ENCODE results near the gene RARB.

RARB gene

GRCh38 chr3:25427942-25428788, at the start of gene RARB:
Gene RARB (plus strand): TSS chr3:25428263. CDS start chr3:25428732, 469 bp downstream.
- DNase-seq = peak; percentile 73

DNA sequence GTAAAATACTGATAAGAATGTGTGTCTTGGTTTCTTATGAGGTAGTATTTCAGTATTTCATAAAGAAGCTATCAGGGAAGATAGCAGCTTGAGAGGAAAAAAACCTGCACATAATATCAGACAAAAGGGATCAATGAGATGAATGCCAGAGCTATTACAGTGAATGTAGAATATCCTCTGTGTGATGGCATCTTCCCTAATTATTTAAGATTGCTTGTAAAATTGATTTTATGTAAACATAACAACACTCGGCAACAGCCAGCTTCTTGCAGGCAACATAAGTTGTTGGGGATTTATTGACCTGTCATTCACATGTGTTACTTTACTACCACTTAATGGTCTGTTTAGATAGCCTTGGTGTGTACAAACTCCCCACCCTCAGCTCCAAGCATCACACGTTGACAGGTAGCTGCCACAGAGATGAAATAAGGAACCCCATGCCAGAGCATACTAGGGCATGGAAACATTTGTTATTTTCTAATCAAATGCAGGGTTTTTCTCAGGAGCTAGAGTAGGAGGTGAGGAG, 49.2 kb upstream of the RARB start:
- no peak for DNase-seq

- DNase-seq = no peak
Measured at GRCh38 chr3:25380222-25380739, 47.8 kb upstream of the RARB start.

- no peak for DNase-seq
Measured at GRCh38 chr3:25381083-25381482, 47.0 kb upstream of the RARB start.

GRCh38 chr3:25384471-25384870, 43.6 kb upstream of the RARB start:
- DNase-seq = no peak

DNA sequence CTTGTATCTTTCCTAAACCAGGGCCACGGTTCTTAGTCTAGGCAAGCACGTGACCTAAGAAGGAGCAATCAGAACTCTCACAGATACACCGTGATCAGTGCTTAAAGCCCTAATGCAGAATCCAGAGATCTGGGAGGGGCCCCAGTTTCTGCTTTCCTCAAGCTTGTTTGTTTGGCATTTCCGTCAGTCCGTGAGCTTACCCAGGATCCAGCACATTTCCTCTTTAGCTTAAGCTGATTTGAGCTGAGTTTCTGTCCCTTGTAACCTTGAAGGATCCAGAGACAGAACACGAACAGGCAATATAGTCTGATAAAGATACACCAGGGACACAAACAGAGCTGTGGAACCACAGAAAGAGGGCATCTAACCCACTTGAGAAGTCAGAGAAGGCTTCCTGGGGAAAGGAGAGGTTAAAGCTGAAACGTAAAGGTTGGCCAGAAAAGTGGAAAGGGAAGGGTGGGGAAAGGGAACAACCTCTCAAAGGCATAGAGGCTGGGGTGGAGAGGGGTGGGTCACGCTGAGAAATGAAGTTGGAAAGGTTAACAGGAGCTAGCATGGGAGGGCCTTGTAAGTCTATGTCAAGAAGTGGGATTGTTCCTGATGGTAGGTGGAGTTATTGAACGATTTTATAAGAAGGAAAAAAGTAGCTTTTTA, 42.1 kb upstream of the RARB start:
- DNase-seq = no peak

GRCh38 chr3:25386686-25387255, 41.3 kb upstream of the RARB start:
- no peak for DNase-seq

- no peak for DNase-seq
Measured at GRCh38 chr3:25390605-25391004, 37.5 kb upstream of the RARB start.

DNA sequence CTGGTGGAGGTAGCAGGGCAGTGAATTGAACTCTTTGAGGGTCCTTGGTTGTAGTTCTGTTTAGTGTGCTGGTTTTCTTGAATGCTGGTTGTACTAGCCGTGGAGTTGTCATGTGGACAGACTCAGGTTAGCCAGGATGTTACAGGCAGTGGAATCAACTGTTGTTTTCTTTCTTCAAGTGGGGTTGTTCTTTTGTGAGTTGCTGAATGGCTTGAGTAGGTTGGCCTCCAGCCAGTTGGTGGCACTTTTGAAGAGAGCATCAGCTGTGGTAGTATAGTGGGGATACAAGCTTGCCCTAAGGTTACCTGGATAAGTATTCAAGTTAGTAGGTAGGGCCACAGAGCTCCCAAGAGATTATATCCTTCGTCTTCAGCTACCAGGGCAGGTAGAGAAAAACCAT, 31.8 kb upstream of the RARB start:
- no peak for DNase-seq

- DNase-seq = no peak
Measured at GRCh38 chr3:25396686-25397085, 31.4 kb upstream of the RARB start.

DNA sequence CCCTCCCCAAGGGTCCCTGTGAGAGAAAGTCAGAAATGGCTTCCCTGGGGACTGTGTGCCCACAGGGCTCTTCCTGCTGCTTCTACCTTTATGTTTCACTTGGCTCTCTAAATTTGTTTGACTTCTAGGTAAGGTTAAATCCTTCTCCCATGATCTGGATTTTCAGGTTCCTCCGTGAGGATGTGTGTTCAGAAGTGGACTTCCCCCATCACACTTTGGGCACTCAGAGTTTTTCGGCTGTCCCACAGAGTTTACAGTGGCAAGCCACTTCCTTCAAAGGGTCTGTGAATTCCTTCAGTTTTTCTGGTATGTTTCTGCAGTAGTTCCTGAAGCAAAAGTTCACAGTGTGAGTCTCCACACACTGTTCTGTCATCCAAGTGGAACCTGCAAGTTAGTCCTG, 30.9 kb upstream of the RARB start:
- DNase-seq = no peak

DNA sequence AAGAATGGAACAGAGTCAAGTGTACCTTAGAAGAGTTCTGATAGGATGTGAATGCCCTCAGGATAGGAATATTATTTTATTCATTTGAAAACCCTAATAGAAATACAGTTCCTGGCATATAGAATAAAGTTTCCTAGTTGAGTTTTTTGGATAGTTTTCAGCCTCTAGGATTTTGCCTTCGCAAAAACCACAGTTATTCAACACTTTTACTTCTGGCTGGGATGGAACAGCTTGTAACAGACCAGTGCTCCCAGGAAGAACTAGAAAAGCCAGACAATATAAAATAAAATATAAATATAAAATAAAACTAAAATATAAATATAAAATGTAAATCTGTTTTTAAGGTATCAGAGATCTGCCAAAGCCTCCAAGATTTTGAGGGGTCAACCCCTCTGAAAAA, 27.5 kb upstream of the RARB start:
- no peak for DNase-seq

GRCh38 chr3:25403968-25404367, 24.1 kb upstream of the RARB start:
- DNase-seq = no peak

DNA sequence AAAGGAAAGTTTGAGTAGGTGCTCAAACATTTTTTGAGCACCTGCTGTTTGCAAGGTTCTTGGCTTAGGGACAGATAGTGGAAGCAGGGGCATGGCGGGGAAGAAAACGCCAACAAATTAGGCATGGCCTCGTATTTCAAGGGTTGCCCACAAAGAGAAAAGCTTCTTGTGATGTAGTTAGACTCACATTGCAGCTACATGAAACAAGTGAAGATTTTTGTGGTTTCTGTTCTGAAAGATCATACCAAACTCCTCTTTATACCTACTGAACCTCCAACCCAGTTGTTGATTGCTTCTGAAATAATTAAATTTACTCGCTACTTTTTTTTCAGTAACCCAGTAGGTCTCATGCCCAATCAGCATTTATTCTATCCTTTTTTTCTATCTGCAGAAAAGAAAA, 23.5 kb upstream of the RARB start:
- no peak for DNase-seq

DNA sequence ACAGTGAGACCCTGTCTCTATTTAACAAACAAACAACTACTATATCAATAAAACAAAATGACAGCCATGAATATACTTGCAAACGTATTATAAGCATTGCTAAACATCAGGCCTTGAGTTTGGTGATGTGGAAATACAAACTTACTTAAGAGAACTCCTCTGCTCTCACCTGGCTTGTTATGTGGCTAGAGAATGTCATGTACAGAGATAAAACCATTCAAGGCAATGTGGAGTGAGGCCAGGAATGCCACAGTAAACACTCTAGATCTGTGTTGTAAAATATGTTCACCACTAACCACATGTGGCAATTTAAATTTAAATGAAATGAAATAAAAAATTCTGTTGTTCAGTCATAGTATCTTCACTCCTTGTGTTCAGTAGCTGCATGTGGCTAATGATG, 22.7 kb upstream of the RARB start:
- DNase-seq = no peak

DNA sequence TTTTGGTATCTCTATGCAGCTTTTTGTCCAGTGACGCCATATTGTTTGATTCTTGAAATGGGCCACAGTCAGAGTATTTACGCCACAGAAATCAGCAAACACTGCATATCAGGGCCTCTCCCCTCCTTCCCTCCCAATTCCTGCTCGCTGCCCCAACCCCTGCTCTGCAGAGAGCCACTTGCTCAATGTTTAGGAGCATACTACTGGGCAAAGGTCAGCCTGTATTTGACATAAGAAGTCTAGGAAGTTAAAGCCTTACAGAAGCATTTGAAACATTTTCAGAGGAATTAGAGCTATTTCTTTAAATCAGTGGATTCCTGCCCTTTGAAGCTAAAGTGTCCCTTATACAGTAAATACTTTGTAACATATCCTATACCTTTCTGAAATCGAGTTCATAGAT, 17.4 kb upstream of the RARB start:
- DNase-seq = no peak

GRCh38 chr3:25412269-25412668, 15.8 kb upstream of the RARB start:
- no peak for DNase-seq

DNA sequence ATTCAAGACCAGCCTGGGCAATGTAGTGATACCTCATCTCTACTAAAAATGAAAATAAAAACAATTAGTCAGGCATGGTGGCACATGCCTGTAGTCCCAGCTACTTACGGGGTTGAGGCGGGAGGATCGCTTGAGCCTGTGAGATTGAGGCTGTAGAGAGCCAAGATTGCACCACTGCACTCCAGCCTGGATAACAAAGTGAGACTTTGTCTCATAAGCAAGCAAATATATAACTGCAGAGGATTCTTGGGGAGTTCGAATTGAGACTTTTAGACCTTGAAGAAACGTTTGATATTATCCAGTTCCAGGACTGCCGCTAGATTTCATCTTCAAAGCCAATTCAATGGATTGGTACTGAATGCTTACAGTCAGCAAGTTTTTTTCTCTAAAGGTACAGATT, 11.9 kb upstream of the RARB start:
- no peak for DNase-seq

DNA sequence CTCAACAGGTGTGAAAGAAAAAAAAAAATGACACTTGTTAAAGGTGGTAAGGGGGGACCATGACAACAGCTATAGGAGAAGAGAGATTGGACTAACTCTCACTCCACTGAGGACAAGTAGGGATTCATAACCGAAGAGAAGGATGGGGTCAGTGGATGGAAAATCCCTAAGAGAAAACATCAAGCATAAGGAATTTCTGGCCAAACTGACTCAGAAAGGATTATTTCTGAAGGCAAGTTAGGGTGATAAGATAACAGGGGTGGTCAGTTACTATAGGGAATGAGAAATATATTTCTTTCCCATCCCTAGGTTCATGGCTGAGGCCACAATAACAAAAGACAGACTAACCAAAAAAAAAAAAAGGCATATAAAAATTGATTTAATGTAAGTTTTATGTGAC, 9.5 kb upstream of the RARB start:
- no peak for DNase-seq

DNA sequence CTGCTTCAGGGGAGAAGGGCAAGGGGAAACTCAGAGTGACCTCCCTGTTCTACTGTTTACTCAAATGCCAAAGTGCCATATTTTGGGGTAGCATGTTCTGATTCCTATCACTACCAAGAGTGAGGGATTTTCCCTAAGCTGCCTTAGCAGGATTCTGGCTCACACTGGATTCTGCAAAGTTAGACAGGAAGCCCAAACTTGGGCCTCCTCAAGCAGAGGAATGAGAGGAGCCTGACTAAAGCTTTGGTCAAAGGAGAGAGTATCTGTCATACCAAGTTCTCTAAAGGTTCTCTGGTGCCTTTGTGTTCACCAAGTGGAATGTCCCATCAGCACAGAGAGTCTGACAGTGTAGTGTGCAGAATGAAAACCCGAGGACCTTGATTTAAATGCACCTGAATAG, 8.8 kb upstream of the RARB start:
- DNase-seq = no peak

GRCh38 chr3:25420147-25420546, 7.9 kb upstream of the RARB start:
- no peak for DNase-seq

DNA sequence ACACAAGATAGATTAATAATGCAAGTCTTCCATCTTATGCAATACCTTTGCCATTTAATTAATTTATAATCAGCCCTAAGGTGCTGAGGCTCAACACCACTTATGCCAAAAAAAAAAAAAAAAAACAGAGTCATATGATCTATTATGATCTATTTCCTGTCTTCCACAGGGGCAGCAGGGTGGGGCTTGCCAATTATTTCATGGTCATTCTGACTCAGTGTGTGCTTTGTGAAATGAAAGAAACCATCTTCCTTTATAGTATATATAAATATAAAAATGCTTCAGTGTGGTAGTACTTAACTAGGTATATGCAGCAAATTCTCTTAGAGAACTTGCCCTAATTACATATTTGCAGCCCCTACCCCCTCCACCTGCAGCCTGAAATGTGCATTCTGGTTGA, 7.2 kb upstream of the RARB start:
- DNase-seq = no peak

GRCh38 chr3:25421747-25422146, 6.3 kb upstream of the RARB start:
- DNase-seq = no peak

All from NCI-H2081 treated with DMSO at 0.1 percent for 48 hours (cell line).